Measurements from ENCODE around the gene SLC15A5. TPM values are rescaled to one million over a fixed set of nuclear protein-coding genes. Genes with fewer than 3 reads are reported as not detected.

Gene SLC15A5
- polyA plus RNA-seq, 1 donor: not detected

DNA sequence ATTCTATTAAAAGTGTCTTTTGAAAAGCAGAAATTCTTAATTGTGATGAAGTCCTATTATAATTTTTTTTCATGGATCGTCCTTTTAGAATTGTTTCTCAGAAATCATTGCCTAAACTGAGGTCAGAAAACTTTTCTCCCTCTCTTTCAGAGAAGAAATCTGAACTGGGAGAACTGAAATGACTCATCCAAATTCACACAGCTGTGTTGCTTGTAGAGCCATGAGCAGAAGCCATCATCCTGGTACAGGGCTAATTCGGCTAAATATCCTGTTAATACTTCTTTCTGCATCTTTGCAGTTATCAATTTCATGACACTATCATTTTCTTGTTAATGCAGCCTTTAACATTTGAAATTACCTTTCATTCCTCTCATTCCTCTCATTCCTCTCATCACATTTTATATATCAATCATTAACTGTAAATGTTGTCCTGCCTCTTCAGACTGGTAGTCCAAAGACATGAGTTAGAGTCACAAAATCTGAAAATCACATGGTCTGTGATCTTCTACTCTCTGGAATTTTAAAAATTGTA lies 15.5 kb downstream of the SLC15A5 start:
- DNase-seq: no peak

DNA sequence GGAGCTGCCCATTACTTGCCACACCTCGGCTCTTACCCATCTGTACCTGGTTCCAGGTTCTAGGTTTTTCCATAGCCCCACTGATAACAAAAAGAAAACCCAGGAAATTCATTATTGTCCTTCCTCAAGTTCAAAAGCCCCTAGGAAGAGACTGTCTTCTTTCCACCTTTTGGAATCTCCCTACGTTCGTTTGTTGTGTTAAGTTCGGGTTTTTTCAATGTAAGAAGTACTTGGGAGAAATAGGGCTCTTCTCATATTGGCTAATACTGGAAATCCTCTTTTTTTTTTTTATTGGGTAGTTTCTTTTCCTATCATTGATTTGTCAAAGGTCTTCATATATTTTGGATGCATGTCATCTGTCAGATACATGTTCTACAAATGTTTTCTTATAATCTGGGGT lies 17.3 kb downstream of the SLC15A5 start:
- DNase-seq: no peak

DNA sequence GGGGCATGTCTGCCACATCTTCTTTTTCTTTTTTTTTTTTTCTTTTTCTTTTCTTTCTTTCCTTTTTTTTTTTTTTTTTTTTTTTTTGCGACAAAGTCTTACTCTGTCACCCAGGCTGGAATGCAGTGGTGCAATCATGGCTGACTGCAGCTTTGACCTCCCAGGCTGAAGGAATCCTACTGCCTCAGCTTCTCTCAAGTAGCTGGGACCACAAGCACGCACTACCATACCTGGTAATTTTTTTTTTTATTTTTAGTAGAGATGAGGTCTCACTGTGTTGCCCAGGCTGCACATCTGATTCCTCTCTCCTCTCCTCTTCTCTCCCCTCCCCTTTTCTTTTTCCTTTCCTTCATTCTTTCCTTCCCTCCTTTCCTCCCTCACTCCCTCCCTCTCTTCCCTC lies 18.5 kb downstream of the SLC15A5 start:
- no peak for DNase-seq

DNA sequence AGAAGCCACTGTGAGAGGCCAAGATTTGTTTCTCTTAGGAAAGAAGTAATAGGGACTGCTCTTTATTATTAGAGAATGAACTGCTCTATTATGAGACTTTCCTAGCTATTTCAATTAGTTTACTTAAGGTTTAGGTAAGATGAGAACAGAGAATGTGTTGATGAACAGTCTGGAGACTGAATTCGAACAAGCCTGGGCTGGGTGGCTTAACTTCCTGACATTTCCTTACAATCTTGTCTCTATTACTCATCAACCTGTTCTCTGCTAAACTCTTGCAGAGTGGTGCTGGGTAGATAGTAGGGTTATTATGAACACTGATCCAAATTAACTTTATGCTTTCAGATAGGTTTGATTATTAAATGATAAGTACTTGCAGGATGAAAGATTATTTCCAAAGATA lies 31.2 kb downstream of the SLC15A5 start:
- DNase-seq: no peak

DNA sequence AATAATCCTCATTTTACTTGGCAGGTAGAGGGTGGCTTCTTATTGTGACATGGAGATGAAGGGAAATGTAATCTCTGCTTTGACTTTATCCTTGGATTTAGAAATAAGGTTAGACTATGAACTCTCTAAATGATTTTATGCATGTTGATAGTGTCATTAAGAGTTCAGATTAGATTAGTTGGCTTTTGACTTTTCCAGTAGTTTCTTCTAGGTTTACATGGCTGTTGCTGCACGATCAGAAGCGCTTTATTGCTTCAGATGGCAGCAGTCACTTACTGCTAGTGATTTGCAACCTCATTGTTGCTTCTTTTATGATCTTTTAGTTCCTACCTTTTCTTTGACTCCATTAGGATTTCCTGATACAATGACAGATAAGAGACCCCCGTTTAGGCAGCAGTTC lies 32.3 kb downstream of the SLC15A5 start:
- DNase-seq: no peak

DNA sequence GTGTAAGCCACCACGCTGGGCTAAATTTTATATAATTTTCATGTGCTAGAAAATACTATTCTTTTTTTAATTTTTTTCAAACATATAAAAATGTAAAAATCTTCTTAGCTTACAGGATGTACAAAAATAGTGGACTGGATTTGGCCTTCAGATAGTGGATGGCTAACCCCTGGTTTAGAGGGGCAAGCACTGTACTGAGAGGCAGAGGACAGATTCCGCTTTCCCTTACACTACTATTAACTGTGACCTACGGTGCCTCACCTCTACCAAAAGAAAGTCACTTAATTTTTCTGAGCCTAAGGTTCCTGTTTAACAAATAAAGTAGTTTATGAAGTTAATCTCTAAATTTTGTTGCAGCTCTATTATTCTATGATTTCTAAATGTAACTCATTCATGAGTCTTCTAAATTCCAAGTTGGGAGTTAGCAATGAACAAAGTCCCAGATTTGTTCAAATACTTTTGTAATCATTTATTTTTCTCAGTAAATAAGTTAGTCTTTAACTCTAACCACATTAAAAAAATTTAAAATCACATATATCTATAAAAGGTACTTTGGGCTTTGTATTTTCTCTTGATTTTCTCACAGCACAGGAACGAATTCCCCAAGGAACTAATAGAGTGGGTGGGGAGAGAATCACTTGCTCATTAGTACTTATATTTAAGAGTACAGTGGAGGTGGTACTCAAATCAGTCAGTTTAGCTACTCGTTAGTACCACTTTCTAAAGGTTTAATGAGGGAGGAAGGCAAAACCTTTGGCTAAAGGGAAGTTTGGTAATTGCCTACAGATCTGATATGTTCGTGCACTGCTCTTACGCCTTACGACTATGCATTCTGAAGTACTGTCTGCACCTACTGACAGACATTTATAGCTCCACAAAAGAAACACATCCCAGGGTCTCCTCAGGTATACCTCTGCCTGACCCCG lies 33.7 kb downstream of the SLC15A5 start:
- no peak for DNase-seq

DNA sequence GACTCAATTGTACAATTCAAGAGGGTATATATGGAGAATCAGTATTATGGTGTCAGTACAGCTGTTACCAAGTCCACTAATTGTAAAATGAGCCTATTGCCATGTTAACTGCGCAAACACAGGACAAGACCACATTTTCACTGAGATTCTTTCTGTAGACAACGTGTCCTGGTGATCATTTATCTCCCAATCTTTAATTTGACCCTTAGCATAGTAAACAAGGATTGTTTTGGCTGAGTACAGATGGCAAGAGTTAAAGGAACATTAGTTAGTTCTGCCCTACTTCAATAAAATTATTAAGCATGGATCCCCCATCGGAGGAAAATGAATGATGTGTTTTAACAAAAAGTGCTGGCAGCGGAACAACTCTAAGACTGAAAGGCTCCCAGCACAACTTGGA lies 36.1 kb downstream of the SLC15A5 start:
- DNase-seq: no peak

DNA sequence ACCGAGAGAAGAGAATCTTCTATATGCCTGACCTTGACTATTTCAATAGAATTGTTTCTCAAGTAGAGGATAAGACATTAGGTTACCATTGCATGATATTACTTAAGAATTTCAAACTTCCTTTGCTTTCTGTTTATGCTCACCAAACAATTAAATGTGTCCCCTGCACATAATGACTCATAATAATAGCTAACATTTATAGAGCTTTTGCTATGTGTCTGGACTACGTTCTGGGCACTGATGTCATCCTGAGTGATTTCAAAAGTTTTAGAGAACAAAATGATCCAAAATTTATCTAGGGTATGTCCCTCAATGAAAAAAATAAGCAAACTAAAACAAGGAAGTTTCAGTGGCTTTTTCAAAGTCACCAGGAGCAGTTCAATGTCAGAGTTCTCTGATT lies 38.8 kb downstream of the SLC15A5 start:
- no peak for DNase-seq

DNA sequence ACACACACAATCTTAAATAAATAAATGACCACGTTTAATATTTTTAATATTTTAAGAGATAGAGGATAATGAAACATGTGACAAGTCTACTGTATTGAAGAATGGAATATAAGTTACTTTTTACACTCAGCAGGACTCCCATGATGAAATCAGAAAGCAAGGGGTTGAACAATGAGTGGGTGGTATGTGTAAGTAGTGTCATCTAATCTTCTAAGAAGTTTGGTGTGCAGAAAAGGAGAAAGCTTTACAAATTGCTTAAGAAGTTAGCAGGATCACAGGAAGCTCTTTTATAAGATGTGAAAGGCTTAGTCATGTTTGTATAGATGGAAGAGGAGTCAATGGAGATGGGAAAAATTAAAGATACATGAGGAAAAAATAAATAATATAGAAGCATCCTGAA lies 47.8 kb downstream of the SLC15A5 start:
- no peak for DNase-seq

DNA sequence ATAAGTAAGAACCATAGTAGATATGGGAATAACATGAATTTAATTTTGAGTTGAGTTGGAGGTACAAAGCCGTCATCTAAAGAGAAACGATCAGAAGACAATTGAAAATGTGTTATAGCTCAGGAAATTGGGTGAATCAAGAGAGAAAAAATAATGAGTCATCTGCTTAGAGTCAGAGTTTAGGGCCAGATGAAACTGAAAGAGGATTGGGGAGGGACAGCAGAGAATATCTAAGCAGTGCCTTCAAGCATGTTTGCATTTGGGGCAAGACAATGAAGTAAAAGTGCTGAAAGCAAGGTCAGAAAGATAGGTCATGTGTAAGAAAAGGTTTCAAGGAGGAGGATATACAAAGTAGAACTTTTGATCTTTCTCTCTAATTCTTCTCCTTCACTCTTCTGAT lies 49.4 kb downstream of the SLC15A5 start:
- DNase-seq: no peak

DNA sequence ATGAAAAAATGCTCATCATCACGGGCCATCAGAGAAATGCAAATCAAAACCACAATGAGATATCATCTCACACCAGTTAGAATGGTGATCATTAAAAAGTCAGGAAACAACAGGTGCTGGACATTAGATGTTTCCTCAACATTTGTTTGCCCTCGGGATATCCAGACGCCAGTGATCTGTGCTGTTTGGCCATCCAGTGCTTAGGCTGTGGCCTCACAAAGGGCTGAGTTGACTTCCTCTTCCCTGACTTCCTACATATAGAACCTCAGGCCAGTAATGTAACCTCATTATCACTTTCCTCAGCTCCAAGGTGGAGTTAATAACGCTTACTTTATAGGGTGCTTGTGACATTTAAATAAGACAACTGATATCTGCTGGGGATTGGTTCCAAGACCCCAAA lies 51.8 kb downstream of the SLC15A5 start:
- DNase-seq: no peak

DNA sequence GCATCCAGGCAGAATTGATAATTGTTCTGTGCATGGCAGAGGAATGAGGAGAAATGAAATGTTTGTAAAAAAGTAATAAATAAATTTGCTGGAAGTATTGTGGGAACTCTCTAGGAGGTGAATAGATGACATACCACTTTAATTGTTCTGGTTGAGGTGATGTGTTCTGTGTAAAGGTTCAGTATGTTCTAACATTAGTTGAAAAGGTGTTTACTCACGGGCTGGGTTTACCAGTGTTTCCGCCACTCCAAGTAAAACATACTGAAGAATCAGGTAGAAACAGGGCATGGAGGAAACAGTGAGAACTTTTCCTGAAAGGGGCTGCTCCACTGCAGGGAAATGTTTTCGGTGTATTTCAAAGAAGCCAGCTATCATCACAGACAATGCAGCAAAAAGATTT lies 53.3 kb downstream of the SLC15A5 start:
- DNase-seq: no peak

DNA sequence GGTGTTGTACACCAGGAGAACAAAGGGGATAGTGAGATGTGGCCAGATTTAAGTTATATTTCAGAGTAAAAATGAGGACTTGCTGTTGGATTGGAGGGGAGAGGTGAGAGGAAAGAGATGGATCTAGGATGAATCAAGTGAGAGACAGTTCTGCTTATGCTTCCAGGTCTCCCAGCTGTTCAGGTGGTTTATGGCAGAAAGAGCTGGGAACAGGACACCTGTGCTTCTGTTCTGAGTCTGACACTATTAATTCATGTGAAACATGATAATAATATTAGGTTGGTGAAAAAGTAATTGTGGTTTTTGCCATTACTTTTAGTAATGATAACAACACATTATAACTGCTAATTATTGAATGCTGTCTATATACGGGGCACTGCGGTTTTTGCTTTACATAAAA lies 55.7 kb downstream of the SLC15A5 start:
- DNase-seq: no peak

DNA sequence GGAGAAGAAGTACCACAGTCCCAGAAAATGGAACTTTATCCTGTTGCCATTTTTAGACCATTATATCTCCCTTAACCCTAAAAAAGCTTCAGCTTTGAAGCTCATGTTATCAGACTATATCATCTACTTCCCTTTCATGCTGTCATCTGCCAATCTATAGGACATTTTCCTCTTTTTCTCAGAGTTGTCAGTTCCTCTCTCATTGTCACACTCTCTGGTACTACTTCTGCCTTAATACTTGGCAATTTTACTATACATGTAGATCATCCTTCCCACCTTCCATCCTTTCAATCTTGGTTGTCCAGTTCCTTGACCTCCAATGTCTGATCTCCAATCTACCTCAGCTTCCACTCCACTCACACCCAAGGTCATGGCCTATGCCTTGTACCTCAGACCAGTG lies 57.4 kb downstream of the SLC15A5 start:
- no peak for DNase-seq

DNA sequence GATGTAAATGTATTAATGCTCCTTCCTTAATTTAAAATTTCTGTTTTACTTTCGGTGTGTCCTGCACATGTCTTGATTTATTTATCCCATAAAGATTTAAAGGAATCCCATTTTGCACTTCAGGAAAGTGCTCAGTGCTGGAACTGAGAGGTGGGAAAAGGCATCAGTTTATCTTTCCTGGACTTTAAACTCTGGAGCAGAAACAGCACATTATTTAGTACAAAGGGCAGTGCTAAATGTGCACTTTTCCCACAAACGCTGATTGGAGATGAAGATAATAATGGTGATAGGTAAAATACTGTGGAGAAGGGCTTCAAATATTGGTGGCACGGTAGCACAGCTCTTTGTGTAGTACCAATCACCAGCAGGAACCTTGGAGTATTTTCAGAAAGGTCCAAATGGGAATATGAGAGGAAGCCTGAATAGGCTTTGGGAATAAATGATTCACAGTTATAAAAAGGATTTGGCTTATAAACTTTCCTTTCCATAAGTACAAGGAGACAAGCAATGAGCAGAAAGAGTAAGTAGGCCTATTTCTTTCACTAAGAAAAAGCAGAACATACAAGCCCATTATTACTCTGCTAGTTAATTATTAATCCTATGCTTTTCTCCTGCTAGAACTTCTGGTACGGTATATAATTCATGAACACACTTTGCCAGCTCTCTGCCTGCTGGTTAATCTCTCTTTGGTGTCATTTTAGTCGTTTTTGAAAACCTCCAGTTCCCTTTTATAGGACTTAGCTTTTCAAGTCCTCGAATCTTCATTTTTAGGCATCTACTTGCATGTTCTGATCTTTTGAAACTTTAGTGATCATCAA lies 58.3 kb downstream of the SLC15A5 start:
- DNase-seq: peak; percentile 1

DNA sequence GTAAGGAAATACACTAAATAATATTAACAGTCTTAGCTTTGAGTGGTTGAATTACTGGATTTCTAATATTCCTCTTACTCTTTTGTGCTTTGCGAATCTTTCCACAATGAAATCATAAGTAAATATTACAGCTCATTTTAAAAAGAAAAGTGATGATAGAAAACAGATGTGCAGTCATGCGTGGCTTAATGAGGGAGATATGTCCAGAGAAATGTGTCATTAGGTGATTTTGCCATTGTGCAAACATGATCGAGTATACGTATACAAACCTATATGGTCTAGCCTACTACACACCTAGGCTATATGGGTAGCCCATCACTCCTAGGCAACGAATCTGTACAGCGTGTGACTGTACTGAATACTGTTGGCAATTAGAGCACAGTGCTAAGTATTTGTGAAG lies 59.3 kb downstream of the SLC15A5 start:
- DNase-seq: no peak

DNA sequence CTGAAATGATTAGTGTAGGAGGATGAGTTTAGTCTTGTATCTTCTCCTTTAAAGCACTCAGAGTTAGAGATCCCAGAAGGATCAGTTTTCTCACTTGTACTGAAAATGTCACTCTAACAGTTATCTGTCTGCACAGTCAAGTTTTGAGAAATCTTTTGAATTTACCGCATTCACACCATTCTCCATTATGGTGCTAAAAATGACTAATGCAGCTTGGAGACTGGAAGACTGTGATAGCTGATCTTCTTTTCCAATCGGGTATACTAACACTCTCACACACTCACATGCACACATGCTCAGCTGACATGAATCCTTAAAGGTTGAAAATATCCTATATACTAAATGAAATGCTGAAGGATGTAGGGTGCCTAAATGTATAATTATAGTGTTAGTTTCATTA lies 65.8 kb downstream of the SLC15A5 start:
- no peak for DNase-seq

DNA sequence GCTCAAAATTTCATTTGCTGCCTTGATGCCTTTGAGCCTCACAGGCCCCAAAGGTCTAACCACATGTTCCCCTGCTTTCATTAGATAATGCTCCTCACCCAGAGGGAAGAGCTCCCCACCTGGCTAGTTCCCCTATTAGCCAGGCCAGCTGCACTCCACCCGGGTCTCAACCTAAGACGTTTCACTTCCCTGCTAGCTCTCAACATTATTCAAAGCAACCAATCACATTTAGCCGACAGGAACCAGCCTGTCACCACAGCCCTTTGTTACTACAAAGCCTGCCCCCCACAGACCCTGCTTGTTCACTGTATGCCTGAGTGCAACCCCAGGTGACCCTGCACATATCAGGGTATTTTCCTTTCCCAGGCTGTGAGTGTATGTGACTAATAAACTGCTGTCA lies 78.6 kb downstream of the SLC15A5 start:
- DNase-seq: no peak

DNA sequence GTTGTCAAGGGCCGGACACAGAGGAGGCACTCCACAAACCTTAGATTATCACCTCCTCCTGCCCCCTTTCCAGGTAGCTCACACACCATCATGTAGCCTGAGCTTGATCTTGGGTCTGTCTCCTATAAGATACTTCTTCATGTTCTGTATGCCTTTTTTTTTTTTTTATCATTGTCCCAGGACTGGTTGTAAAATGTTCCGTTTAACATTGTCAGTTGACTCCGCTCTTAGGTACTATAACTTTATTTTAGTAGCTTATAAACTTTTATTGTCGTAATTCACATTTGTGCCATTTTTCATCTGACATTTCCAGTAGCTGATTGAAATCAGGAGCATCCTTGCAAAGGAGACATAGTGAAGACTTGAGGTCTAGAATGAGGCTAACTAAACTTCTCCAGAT lies 79.9 kb downstream of the SLC15A5 start:
- no peak for DNase-seq

DNA sequence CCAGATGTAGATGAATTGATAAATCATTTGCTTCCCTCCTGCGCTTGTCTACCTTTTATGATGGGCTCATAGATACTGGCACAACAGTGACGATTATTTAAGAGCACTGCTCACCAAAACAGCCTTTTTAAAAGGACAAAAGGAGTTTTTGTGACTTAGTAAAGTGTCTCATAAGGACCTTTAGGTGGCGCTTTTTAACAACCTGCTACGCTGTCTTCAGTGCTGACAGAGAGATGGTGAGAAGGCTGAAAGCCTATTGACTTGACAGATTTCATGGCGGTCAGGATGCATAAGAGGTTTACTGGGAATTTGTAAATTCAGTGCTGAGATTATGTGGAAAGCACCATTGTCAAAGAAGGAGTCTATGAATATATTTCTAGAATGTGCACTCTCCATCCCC lies 87.6 kb downstream of the SLC15A5 start:
- no peak for DNase-seq

DNA sequence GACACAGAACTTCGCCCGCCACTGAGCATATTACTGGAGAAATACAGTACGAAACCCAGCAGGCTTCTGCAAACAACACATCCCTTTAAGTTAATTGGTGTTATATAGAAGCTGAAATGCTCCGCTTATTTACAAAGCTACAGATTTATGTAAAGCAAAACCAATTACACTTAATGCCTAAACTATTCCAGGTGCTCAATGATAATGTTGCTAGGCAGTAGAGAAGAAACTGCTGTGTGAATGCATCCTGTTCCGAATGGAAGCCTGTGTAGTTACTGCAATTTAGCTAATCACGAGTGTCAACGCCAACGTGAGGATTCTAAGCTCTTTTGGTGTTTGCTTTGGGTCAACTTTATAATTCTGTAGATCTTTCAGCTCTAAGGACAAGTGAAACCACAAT lies 89.8 kb downstream of the SLC15A5 start:
- DNase-seq: no peak

DNA sequence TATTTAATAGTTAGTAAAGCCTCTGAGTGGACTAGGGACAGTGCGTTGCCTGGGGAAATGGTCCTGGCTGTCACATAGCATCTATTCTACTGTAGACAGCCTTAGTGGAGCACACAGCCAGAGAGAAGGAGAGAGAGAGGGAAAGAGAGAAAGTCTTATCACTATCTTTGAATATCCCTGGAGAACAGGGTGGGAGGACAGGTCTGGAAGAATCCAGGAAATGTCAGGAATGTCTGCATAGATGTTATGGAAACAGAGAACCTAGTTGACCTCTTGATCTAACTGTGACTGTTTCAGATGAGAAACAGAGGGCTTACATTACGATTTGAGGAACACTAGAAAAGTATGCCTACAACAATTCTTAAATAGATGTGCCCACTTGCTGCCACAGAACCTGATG lies 92.8 kb downstream of the SLC15A5 start:
- DNase-seq: no peak

DNA sequence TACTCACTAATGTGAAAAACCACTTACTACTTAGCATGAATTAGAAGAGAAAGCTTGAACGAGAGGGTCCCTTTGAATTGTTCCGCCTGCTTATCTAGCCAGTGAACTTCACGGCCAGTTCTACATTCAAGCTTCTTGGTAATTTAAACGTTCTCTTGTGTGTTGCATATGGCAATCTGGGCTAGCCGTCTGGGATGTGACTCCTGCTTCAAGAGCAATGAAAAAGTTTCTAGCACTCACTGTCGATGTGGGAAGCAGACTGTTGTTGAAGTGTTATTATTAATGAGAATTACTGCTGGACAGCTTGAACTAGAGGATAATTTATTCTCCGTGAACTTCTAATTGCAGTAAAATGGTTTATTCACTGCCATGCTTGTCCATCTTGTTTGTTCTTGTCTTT lies 93.9 kb downstream of the SLC15A5 start:
- no peak for DNase-seq

Data from left kidney (tissue), 2 donors.